H1 (cell line): ENCODE results near the gene XPNPEP2. TPM values are rescaled to one million over a fixed set of nuclear protein-coding genes. Genes with fewer than 3 reads are reported as not detected.

ENCODE experiments used
- CTCF ChIA-PET: fragments of 300-600 bp; sonication (Branson Sonifier 250); formaldehyde crosslinking; loops from one replicate; lab custom pipeline; 2021; ENCODE audit not compliant: partially characterized antibody; lab: Charles Lee
- POLR2A ChIA-PET: fragments of 300-600 bp; sonication (Branson Sonifier 250); formaldehyde crosslinking; loops from one replicate; lab custom pipeline; 2021; ENCODE audit warnings: inconsistent platforms; ENCODE audit not compliant: partially characterized antibody; lab: Charles Lee
- DNase-seq, 2 experiments: peaks; one replicate each; pipeline versions ENCODE4 v3.0.0 to v3.0.0-alpha.2; 2010 to 2022; ENCODE audit warnings: low spot score in 2 of 2, low read depth in 1 of 2, mixed read lengths in 1 of 2
- FAIRE-seq: peaks from 2 replicates; lab custom pipeline; 2011; peaks lifted over from hg19 to GRCh38; lab: Jason Lieb, UNC
- H2AFZ ChIP-seq: 2 replicates; pipeline ENCODE4 v1.8.1; 2012; ENCODE audit warnings: low read length, inconsistent platforms
- H2AK5ac ChIP-seq: 2 replicates; pipeline ENCODE4 v1.6.1; 2013; ENCODE audit warnings: low read depth, low read length
- H2BK120ac ChIP-seq: replicated peaks from 2 replicates; pipeline ENCODE3; 2013; ENCODE audit warnings: low read depth, low read length, inconsistent platforms
- H2BK12ac ChIP-seq: 2 replicates; pipeline ENCODE4 v1.6.1; 2013; ENCODE audit warnings: low read depth, low read length
- H2BK15ac ChIP-seq: 2 replicates; pipeline ENCODE4 v1.6.1; 2013; ENCODE audit warnings: low read length
- H2BK20ac ChIP-seq: 2 replicates; pipeline ENCODE4 v1.6.1; 2013; ENCODE audit warnings: low read length
- H2BK5ac ChIP-seq: 2 replicates; pipeline ENCODE4 v1.6.1; 2013; ENCODE audit warnings: low read depth, low read length
- H3K14ac ChIP-seq: 2 replicates; pipeline ENCODE4 v1.6.1; 2013; ENCODE audit warnings: inconsistent platforms; ENCODE audit not compliant: insufficient read length
- H3K18ac ChIP-seq: 2 replicates; pipeline ENCODE4 v1.6.1; 2013; ENCODE audit warnings: low read length; ENCODE audit errors: extremely low read depth
- H3K23ac ChIP-seq: 2 replicates; pipeline ENCODE4 v1.6.1; 2013; ENCODE audit warnings: inconsistent platforms; ENCODE audit not compliant: insufficient read length
- H3K23me2 ChIP-seq: 2 replicates; pipeline ENCODE4 v1.6.1; 2013; ENCODE audit warnings: low read depth, low read length
- H3K27ac ChIP-seq: 2 replicates; pipeline ENCODE4 v1.6.1; 2011; ENCODE audit warnings: low read depth, low read length, inconsistent platforms
- H3K27me3 ChIP-seq, 4 experiments: replicated peaks in 1 of 4; 1 replicate in 1 of 4; 2 replicates in 3 of 4; pipeline versions ENCODE4 v1.6.1 to v1.8.1; 2011 to 2013; ENCODE audit warnings: low read length in 3 of 4, mild to moderate bottlenecking in 3 of 4, inconsistent platforms in 2 of 4, mixed read lengths in 2 of 4, moderate library complexity in 1 of 4; ENCODE audit not compliant: control insufficient read depth in 3 of 4, insufficient read depth in 3 of 4; ENCODE audit errors: extremely low read depth in 1 of 4
- H3K36me3 ChIP-seq, 4 experiments: 2 replicates each; pipeline versions ENCODE4 v1.6.1 to v1.8.1; 2011 to 2013; ENCODE audit warnings: mild to moderate bottlenecking in 4 of 4, low read length in 3 of 4, moderate library complexity in 2 of 4, control low read depth in 1 of 4, inconsistent platforms in 1 of 4; ENCODE audit not compliant: insufficient read depth in 4 of 4, control insufficient read depth in 2 of 4
- H3K4ac ChIP-seq: replicated peaks from 2 replicates; pipeline ENCODE3; 2013; ENCODE audit warnings: low read length, low read depth, mixed read lengths, inconsistent platforms; ENCODE audit not compliant: insufficient read length
- H3K4me1 ChIP-seq, 4 experiments: replicated peaks in 1 of 4; 1 replicate in 1 of 4; 2 replicates in 3 of 4; pipeline versions ENCODE4 v1.6.1 to v1.8.1; 2011 to 2013; ENCODE audit warnings: low read length in 3 of 4, inconsistent platforms in 2 of 4, mixed read lengths in 1 of 4; ENCODE audit not compliant: insufficient read depth in 4 of 4, control insufficient read depth in 3 of 4
- H3K4me2 ChIP-seq, 2 experiments: 2 replicates each; pipeline versions ENCODE4 v1.6.1 to v1.8.1; 2011 to 2013; ENCODE audit warnings: low read depth in 2 of 2, low read length in 2 of 2, control low read depth in 1 of 2, inconsistent platforms in 1 of 2, mild to moderate bottlenecking in 1 of 2; ENCODE audit not compliant: insufficient read depth in 1 of 2
- H3K4me3 ChIP-seq, 4 experiments: fragments of 200-600, 300-600 bp in 1 of 4; sonication (generic), shearing (Covaris generic), sonication (Bioruptor Twin) in 1 of 4; 2 replicates each; pipeline versions ENCODE4 v1.5.1 to v1.8.1; 2011 to 2016; ENCODE audit warnings: low read length in 4 of 4, low read depth in 3 of 4, control low read depth in 2 of 4, inconsistent platforms in 2 of 4, mild to moderate bottlenecking in 2 of 4, mixed read lengths in 1 of 4, moderate library complexity in 1 of 4; ENCODE audit not compliant: insufficient read depth in 2 of 4; ENCODE audit errors: extremely low read depth in 1 of 4
- H3K56ac ChIP-seq: replicated peaks from 2 replicates; pipeline ENCODE3; 2013; ENCODE audit warnings: low read depth, mild to moderate bottlenecking, mixed read lengths, low read length, inconsistent platforms; ENCODE audit not compliant: insufficient read length
- H3K79me1 ChIP-seq: 2 replicates; pipeline ENCODE4 v1.6.1; 2013; ENCODE audit warnings: low read depth, low read length, control low read depth
- H3K79me2 ChIP-seq, 2 experiments: 2 replicates each; pipeline versions ENCODE4 v1.6.1 to v1.8.1; 2012 to 2013; ENCODE audit warnings: low read length in 2 of 2, mild to moderate bottlenecking in 2 of 2, inconsistent platforms in 1 of 2; ENCODE audit not compliant: insufficient read depth in 2 of 2, control insufficient read depth in 1 of 2
- H3K9ac ChIP-seq, 4 experiments: replicated peaks in 1 of 4; 1 replicate in 1 of 4; 2 replicates in 3 of 4; pipeline versions ENCODE4 v1.6.1 to v1.8.1; 2011 to 2013; ENCODE audit warnings: low read depth in 3 of 4, low read length in 3 of 4, control low read depth in 2 of 4, mild to moderate bottlenecking in 2 of 4, moderate library complexity in 2 of 4, inconsistent platforms in 1 of 4; ENCODE audit errors: extremely low read depth in 1 of 4
- H3K9me3 ChIP-seq, 2 experiments: 2 replicates each; pipeline versions ENCODE4 v1.6.1 to v1.8.1; 2012 to 2013; ENCODE audit warnings: mild to moderate bottlenecking in 2 of 2, moderate library complexity in 2 of 2, control low read depth in 1 of 2, inconsistent platforms in 1 of 2, low read depth in 1 of 2, low read length in 1 of 2, mixed read lengths in 1 of 2; ENCODE audit not compliant: insufficient read depth in 2 of 2
- H4K20me1 ChIP-seq, 2 experiments: replicated peaks in 1 of 2; 2 replicates each; pipeline versions ENCODE3 to v1.8.1; 2011 to 2013; ENCODE audit warnings: inconsistent platforms in 2 of 2, low read length in 2 of 2, mild to moderate bottlenecking in 1 of 2; ENCODE audit not compliant: insufficient read depth in 2 of 2, control insufficient read depth in 1 of 2
- H4K5ac ChIP-seq: 2 replicates; pipeline ENCODE4 v1.6.1; 2013; ENCODE audit warnings: low read length, low read depth, mixed read lengths, inconsistent platforms; ENCODE audit not compliant: insufficient read length
- H4K8ac ChIP-seq: 2 replicates; pipeline ENCODE4 v1.8.0; 2013; ENCODE audit warnings: mild to moderate bottlenecking, moderate library complexity, low read length, inconsistent platforms; ENCODE audit not compliant: insufficient read depth; ENCODE audit errors: extremely low read depth
- H4K91ac ChIP-seq: replicated peaks from 2 replicates; pipeline ENCODE3; 2013; ENCODE audit warnings: low read length, mixed read lengths, inconsistent platforms; ENCODE audit not compliant: insufficient read length
- CEBPB ChIP-seq: IDR thresholded peaks from 2 replicates; pipeline ENCODE4 v1.6.1; 2012; ENCODE audit warnings: low read depth, low read length
- CHD1 ChIP-seq: IDR thresholded peaks from 2 replicates; pipeline ENCODE4 v1.6.1; 2012; ENCODE audit warnings: low read depth, low read length, improper control_type of control experiment
- EZH2 ChIP-seq: fragments of 200-600 bp; sonication (generic); IDR thresholded peaks from 2 replicates; pipeline ENCODE4 v1.7.1; 2012; ENCODE audit warnings: low read depth, mild to moderate bottlenecking, moderate library complexity, low read length, inconsistent platforms; ENCODE audit not compliant: severe bottlenecking
- GABPA ChIP-seq: IDR thresholded peaks from 2 replicates; pipeline ENCODE4 v1.6.1; 2011; ENCODE audit warnings: mild to moderate bottlenecking, low read length, moderate library complexity, borderline replicate concordance; ENCODE audit not compliant: insufficient read depth
- JUN ChIP-seq: IDR thresholded peaks from 2 replicates; pipeline ENCODE4 v1.6.1; 2011; ENCODE audit warnings: low read depth, mild to moderate bottlenecking, improper control_type of control experiment, low read length
- MAFK ChIP-seq: IDR thresholded peaks from 2 replicates; pipeline ENCODE4 v1.6.1; 2012; ENCODE audit warnings: low read depth, mild to moderate bottlenecking, improper control_type of control experiment, low read length
- PHF8 ChIP-seq: fragments of 200-600 bp; sonication (generic); conservative IDR thresholded peaks from 2 replicates; pipeline ENCODE4 v1.7.1; 2012; ENCODE audit warnings: low read depth, mild to moderate bottlenecking, inconsistent platforms, low read length, moderate library complexity
- RBBP5 ChIP-seq: IDR thresholded peaks from 2 replicates; pipeline ENCODE4 v1.7.1; 2012; ENCODE audit warnings: low read depth, mild to moderate bottlenecking, inconsistent platforms, low read length, moderate library complexity, borderline replicate concordance
- SIN3A ChIP-seq, 2 experiments: IDR thresholded peaks in 1 of 2; conservative IDR thresholded peaks in 1 of 2; 2 replicates each; pipeline ENCODE4 v1.6.1; 2011 to 2012; ENCODE audit warnings: low read length in 2 of 2, improper control_type of control experiment in 1 of 2, low read depth in 1 of 2, mild to moderate bottlenecking in 1 of 2
- SRF ChIP-seq: IDR thresholded peaks from 2 replicates; pipeline ENCODE4 v1.6.1; 2011; ENCODE audit warnings: mild to moderate bottlenecking, low read depth, low read length, moderate library complexity
- SUZ12 ChIP-seq: fragments of 200-600 bp; sonication (generic); IDR thresholded peaks from 2 replicates; pipeline ENCODE4 v1.6.1; 2012; ENCODE audit warnings: mild to moderate bottlenecking, inconsistent platforms, low read length, moderate library complexity, mixed read lengths
- ZNF274 ChIP-seq: IDR thresholded peaks from 2 replicates; pipeline ENCODE4 v1.7.0; 2012; ENCODE audit warnings: low read length, borderline replicate concordance; ENCODE audit errors: extremely low read depth
- WGBS, 2 experiments: shearing (Covaris generic) in 1 of 2; methylation state at CpG; one replicate each; pipeline versions ENCODE4 v1.1.6 to v1.1.7; 2013 to 2015; ENCODE audit warnings: low lambda C conversion rate in 2 of 2, mixed read lengths in 2 of 2, inconsistent platforms in 1 of 2, low coverage in 1 of 2, missing lambda C conversion rate in 1 of 2; ENCODE audit not compliant: insufficient replicate concordance in 2 of 2, insufficient coverage in 1 of 2, insufficient read length in 1 of 2; ENCODE audit errors: extremely low coverage in 1 of 2, missing lambda C conversion rate in 1 of 2; 5-methylcytosine and 5-hydroxymethylcytosine counted together
- polyA plus RNA-seq, 7 experiments: library from polyadenylated mRNA; depleted of rRNA in 3 of 7; stranded (reverse) in 5 of 7; unstranded in 2 of 7; fragments of >200 nt in 5 of 7; fragments of 200-250 nt in 2 of 7; gene quantifications; 1 replicate in 5 of 7; 2 replicates in 1 of 7; 4 replicates in 1 of 7; pipeline versions ENCODE4 v1.2.1 to v1.2.3, GENCODE V29; 2011 to 2013; ENCODE audit warnings: missing spikeins in 2 of 7, mixed read lengths in 2 of 7
- total RNA-seq: library from RNA; stranded (reverse); fragmentation: NEBNext Ultra II Directional; extraction: Animal tissue kit (Norgen Biotek cat#: 25700); gene quantifications from 2 replicates; pipeline ENCODE4 v1.2.1, GENCODE V29; 2021
- TF ChIP-seq, protein P1 (sequence below): IDR thresholded peaks from 2 replicates; pipeline ENCODE4 v1.6.1; 2011; ENCODE audit warnings: low read length, improper control_type of control experiment

Gene XPNPEP2
- total and polyA plus RNA-seq, 2 of the 8 experiments (the other 6 are each of a cell fraction or from before 2014, with no cell fraction given): 0.27 TPM; not detected in 1

DNA sequence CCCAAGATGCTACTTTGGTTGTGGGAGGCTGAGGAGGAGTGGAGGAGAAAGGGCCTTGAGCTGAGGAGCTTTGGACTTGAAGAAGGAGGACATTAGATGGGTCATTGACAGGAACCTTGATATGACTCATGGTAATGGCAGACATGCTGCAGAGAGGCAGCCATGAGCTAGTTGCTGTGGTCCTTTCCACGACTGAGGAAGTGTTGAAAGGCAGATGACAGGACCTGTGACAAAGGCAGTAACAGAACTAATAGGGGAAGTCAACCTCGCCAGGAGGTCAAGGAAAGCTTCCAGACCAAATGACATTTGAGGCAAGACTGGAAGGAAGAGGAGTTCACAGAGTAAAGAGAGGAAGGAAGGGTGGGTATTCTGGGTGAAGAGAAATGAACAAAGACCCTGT is 7.6 kb upstream of the XPNPEP2 start:
- Histone ChIP-seq H3K79me2 (no peaks in the 10 kb centered on the region), H3K4me2 (no peak overlapping the region), H3K23ac (no peak overlapping the region), H4K5ac (no peak overlapping the region), H3K23me2 (no peaks in the 10 kb centered on the region), H3K4me3 (no peak overlapping the region), H3K36me3 (no peaks in the 10 kb centered on the region), H3K9ac (no peak overlapping the region), H3K56ac (no peak overlapping the region), H2AFZ (no peak overlapping the region), H3K9me3 (no peaks in the 10 kb centered on the region), H3K27me3 (no peaks in the 10 kb centered on the region; a peak in 1 of 7 replicates), H4K20me1 (no peaks in the 10 kb centered on the region), H4K8ac (no peak overlapping the region), H2AK5ac (no peak overlapping the region), H3K27ac (no peak overlapping the region), H2BK5ac (no peak overlapping the region), H4K91ac (no peak overlapping the region), H3K18ac (no peak overlapping the region), H3K4me1 (peaks cover 0 to 3% (median 0%) of the 10 kb centered on the region in 4 experiments; a peak in 1 of 7 replicates), H2BK120ac (no peak overlapping the region), H2BK15ac (no peak overlapping the region), H2BK12ac (no peak overlapping the region), H3K4ac (no peak overlapping the region), H2BK20ac (no peak overlapping the region), H3K79me1 (no peaks in the 10 kb centered on the region), H3K14ac (no peak overlapping the region)
- CTCF ChIA-PET: interaction anchor here (0.9 to 2.8 kb wide), 3 partner anchors 27 to 123 kb away, joined by 3 to 11 read pairs (median 4); no protein-coding TSS in a partner anchor
- POLR2A ChIA-PET: no interaction called here
- TF ChIP-seq ZNF274 (no peak), CHD1 (no peak), GABPA (no peak), SIN3A (conservative IDR thresholded peaks at IDR 0.05 in 1 of 2, IDR thresholded peaks at IDR 0.05 in 1 of 2; ENCODE audit: low read depth in 1 of 2, low read length in 2 of 2) (no peak), JUN (no peak), SRF (no peak), SUZ12 (no peak), PHF8 (no peak), RBBP5 (no peak), EZH2 (no peak), MAFK (no peak), CEBPB (no peak)
- TF ChIP-seq, protein P1, sequence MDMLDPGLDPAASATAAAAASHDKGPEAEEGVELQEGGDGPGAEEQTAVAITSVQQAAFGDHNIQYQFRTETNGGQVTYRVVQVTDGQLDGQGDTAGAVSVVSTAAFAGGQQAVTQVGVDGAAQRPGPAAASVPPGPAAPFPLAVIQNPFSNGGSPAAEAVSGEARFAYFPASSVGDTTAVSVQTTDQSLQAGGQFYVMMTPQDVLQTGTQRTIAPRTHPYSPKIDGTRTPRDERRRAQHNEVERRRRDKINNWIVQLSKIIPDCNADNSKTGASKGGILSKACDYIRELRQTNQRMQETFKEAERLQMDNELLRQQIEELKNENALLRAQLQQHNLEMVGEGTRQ: no peak
- FAIRE-seq (no peak), DNase-seq (no peak)
- 82% methylated on average over 2 of the region's 2 CpGs; no CpG with 5 or more reads in 1 of the 2 experiments for WGBS, 2 experiments
